ENCODE data around the gene AGXT. TPM values are rescaled to one million over a fixed set of nuclear protein-coding genes. Genes with fewer than 3 reads are reported as not detected.

The AGXT gene
- total and polyA plus RNA-seq, 2 of the 8 experiments (the other 6 are each of a cell fraction or from before 2014, with no cell fraction given), result 0.03 TPM; not detected in 1

- TF ChIP-seq ATF2 (IDR thresholded peaks at IDR 0.05; ENCODE audit: low read length) (no peak), ZNF274 (IDR thresholded peaks at IDR 0.05; ENCODE audit: borderline replicate concordance, extremely low read depth, low read length) (no peak), CHD2 (IDR thresholded peaks at IDR 0.05; ENCODE audit: low read length) (no peak), MAFK (IDR thresholded peaks at IDR 0.05; ENCODE audit: low read depth, low read length) (no peak), NRF1 (IDR thresholded peaks at IDR 0.05; ENCODE audit: low read depth, low read length) (no peak)
These were observed 38.4 kb downstream of the AGXT start (continued) for GRCh38 chr2:240906911-240907590.

All from H1 (cell line).